HG03439 (cell line): ENCODE data around the gene AP2B1.
A peak's percentile ranks its signal among the peaks of the same experiment; 100 is the strongest.
"Not testable (repeated sequence)": the region's sequence is repeated elsewhere in the genome, so short reads cannot be mapped to it uniquely, and the experiment has no call there.

ENCODE experiments used
- ATAC-seq: cut with Tn5 transposase; IDR thresholded peaks from one replicate; pipeline ENCODE4 v1.9.1; 2021; ENCODE audit warnings: mild to moderate bottlenecking, moderate library complexity; ENCODE audit not compliant: unreplicated experiment

Gene AP2B1

DNA sequence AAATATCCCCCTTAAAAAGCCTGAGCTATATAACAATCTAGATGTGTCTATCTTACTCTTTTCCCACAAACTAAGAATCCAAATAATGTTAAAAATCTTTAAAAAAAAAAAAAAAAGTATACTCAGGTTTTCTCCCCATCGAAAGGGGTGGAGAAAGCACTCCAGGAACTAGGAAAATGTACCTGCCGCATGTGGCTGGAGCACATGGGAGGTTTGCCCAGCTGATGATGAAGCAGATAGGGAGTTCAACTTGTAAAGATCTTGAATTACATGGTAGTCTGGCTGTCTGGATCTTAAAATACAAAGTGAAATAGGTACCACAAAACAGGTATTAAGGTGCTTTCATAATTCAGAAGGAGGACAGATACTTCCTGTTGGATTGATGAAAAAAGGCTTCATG is 17.7 kb upstream of the AP2B1 start:
- no peak for ATAC-seq

DNA sequence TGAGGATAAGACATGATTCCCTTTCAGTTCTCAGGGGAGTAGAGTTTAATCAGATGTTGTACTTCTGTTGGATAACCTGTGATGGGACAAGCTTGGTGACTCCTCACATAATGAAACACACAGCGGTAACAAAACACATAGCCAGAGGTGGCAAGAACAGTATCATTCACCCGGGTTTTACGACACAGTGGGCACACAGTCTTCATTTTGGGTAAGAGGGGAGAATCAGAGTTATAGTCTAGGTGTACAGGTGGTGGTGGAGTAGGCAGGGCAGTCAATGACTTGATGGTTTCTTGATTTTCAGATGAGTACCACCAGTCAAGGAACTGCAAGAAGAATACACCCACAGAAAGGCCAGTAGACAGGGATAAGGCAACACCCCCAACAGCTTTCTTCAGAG is 11.4 kb upstream of the AP2B1 start:
- ATAC-seq = no peak

GRCh38 chr17:35577830-35578196 is 9.3 kb upstream of the AP2B1 start:
- ATAC-seq = no peak

- peak; percentile 79 for ATAC-seq
Observed at GRCh38 chr17:35578197-35578928, 8.8 kb upstream of the AP2B1 start, which contains the start of gene PEX12. Gene PEX12, minus strand, starts transcription at chr17:35578571. Its CDS starts 550 bp downstream, at chr17:35578021.

GRCh38 chr17:35578929-35579432 is 8.1 kb upstream of the AP2B1 start:
- ATAC-seq = no peak

- ATAC-seq = no peak
Observed at GRCh38 chr17:35584061-35584460, 3.1 kb upstream of the AP2B1 start.

DNA sequence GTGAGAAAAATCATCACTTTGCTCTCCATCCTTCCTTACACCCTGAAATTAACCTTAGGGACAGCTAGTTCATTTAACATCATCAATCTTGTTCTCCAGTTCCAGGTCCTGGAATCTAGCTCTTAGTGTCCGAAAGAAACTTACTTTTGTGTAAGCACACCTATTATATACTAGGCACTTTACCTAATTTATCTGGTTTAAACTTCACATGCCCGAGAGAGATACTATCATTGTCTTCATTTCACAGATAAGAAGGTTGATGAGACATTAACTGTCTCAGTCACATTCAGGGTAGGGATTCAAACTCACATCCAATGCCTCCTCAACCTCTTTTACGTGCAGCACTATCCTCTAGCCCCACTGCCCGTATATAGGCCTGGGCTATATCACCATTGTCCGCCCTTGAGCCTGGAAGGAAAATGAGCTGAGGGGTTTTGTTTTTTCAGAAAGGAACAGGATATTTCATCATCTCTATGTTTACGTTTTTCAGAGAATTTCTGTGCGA is 501 bp upstream of the AP2B1 start:
- no peak for ATAC-seq

GRCh38 chr17:35588196-35588920 is 1.2 kb downstream of the AP2B1 start:
- no peak for ATAC-seq

DNA sequence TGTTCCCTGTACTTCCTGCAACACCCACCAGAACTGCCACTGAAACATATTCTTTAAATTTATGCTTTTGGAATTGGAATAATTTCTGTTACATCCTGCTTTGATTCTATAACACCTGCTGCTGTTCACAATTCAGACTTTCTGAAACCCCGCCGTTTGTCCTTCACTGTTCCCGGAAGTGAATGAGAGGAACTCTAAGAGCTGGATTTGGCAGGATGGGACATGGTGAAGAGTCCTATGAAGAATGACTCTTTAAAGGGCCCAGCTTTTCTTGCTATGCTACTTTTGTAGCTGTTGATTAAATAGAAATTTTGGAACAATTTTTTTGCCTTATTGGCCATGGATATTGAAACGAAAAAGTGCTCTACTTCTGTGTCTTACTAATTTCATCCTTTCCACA is 8.9 kb downstream of the AP2B1 start:
- ATAC-seq = no peak

GRCh38 chr17:35596530-35597233 is 9.6 kb downstream of the AP2B1 start:
- ATAC-seq = no peak

DNA sequence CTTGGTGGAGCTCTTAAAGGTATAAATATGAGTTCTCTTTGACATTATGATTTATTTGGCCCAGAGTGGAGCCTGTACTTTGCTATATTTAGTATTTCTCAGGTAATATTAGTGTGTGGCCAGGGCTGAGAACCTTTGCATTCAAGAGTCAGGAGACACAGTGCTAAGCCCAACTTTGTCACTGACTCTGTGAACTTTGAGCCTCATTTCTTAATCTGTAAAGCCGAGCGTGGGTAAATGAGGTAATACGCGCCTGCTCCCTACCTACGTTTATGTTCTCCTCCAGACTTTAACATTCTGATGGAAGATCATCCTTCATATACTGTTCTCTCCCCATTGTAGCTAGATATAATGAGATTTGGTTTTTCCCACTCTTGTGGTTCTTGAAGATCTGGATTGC is 10.5 kb downstream of the AP2B1 start:
- ATAC-seq = no peak

GRCh38 chr17:35603674-35604073 is 16.6 kb downstream of the AP2B1 start:
- no peak for ATAC-seq

GRCh38 chr17:35605678-35606077 is 18.6 kb downstream of the AP2B1 start:
- ATAC-seq = no peak

DNA sequence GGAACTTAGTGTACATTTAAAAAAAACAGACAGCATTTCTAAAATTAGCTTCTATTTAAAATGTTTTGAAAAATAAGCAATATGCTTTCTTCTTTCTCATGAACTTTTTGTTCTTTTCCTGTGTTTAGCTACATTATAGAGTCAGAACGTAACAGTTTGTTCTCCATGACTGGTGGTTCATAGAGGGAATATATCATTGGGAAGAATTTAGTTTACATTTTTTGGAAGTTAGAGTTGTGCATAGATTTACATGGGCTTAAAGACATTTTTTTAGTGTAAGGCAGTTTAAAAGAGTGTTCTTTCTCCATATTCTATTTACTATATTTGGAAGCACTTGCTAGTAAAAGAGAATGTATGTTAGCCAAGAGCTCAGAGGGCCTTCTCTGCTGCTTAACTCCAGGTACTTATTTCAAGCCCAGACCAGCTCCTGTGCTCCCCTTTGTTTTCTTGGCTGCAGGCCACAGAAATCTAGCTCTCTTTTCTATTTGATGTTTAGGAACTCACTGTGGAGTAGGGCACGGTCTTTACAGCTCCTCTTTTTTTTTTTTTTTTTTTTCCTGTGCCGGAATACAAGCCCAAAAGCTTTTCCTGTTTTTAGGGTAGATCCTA is 20.2 kb downstream of the AP2B1 start:
- ATAC-seq = no peak

DNA sequence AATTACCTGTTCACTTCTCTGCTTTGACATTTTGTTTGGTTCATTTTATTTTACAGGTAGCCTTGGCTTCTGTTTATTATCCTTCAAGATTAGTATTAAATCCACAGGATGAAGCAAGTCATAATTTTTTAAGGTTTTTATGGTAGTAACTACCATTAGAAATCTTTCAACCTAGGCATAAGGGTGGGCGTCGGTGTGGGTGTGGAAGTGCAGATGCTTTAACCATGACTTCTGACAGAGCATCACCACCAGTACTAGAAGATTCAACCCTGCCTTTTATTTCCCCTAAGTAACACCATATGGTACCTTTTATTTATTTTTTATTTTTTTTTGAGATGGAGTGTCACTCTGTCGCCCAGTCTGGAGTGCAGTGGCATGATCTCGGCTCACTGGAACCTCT is 22.7 kb downstream of the AP2B1 start:
- no peak for ATAC-seq

DNA sequence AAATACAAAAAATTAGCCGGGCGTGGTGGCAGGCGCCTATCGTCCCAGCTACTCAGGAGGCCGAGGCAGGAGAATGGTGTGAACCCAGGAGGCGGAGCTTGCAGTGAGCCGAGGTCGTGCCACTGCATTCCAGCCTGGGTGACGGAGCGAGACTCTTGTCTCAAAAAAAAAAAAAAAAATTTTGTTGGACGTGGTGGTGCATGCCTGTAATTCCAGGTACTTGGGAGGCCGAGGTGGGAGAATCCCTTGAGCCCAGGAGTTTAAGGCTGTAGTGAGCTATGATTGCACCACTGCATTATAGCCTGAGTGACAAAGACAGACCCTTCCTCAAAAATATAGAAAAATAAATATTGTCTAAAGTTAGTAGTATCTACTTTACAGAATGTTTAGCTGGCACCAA is 23.6 kb downstream of the AP2B1 start:
- not testable (repeated sequence) for ATAC-seq

GRCh38 chr17:35612924-35613521 is 25.9 kb downstream of the AP2B1 start:
- no peak for ATAC-seq

DNA sequence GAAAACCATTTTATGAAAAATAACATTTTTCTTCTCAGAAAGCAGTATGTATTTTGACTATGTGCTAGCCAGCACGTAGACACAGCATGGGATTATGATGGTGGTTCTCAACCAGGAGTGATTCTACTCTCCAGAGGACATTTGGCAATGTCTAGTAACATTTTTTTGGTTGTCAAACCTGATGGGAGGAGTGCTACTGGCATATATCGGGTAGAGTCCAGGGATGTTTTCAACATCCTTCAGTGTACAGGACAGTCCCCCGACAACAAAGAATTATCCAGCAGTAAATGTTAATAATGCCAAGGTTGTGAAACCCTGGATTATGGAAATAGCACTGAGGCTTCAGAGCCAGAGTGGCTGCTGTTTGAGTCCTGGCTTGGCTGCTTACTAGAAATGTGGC is 27.7 kb downstream of the AP2B1 start:
- no peak for ATAC-seq

DNA sequence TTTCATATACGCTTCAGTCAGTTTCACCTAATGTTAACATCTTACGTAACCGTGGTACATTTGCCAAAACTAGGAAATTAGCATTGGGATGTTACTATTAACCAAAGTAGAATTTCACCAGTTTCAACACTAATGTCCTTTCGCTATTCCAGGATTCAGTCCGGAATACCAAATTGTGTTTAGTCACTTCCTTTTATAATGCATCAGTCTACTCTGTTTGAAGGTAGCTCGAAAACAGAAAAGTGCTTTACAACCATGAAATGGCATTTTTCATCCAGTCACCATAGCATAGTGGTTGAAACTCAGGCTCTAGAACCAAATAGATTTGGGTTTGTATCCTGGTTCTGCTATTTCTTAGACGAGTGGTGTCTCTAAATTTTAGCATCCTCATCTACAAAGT is 29.4 kb downstream of the AP2B1 start:
- ATAC-seq = no peak

DNA sequence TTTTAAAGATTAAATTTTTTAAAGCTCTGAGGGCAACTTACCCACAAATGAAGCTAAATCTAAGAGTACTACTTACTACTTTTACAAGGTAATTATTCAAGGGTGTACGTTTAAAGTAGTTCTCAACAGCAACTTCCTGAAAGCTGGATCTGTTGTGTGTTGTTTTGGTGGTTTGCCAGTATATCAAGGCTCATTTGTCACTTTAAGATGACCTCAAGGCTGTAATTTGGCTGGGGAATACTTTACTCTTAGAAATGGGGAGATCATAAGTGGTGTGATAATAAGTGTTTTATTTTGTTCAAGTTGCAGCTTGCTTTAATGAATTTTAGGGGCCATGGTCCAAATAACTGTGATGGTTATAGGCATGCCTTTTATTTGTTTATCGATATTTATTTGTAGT is 30.4 kb downstream of the AP2B1 start:
- ATAC-seq = no peak

DNA sequence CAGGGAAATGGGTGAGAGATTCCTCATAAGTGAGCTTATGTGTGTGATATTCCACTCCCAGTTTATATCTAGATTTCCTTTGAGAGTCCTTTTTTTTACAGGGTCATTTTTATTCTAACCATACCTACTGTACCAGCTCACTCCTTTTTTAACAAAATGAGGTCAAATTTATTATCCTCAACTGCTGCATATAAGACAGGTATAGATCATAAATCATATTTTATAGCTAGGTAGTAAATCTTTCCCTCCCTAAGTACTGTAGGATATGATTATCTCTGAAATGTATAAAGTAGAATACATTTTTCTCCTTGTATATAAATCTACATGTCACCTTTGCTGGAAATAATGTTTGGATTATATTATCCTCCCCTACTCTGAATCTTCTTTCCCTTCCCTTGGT is 31.5 kb downstream of the AP2B1 start:
- no peak for ATAC-seq
